Measurements from ENCODE around the gene SHISAL1.
"Not testable (repeated sequence)": the region's sequence is repeated elsewhere in the genome, so short reads cannot be mapped to it uniquely, and the experiment has no call there.

Gene SHISAL1

DNA sequence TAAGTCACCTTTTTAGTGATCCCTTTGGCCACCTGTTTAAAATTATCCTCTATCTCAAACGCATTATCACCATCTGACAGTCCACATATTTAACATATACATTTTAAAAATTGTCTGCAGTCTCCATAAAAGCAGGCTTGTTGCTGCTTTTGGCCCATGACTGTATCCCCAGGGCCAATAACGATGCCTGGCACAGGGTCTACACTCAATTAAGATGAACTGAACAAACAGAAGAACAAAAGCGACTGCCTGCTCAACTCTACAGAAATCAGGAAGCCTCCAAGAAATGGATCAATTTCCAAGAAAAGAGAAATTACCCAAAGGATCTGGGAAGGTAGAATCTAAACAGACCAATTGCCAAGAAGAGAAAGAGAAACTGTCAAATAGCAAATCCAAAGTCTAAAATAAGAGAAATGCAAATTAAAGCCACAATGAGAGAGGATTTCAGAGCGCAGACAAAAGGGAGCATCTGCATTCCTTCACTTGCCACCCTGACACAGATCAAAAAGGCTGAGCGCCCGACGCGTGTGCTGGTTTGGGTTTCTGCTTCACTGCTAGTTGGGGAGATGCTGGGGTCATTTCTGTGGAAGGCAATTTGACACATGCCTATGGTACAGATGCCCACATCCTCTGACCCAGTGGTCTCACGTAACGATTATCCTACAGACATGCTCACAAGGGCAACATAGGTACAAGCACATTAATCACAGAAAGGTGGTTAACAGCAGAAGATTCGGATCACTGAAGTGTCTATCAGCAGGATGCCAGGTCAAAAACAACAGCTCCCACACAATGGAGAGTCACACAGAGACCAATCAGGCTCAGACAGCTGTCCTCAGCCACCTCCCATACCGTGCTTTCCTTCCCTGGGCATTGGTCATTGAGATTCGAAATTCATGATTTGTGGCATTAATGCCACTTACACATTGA lies 55.9 kb downstream of the SHISAL1 start:
- DNase-seq, result no peak

DNA sequence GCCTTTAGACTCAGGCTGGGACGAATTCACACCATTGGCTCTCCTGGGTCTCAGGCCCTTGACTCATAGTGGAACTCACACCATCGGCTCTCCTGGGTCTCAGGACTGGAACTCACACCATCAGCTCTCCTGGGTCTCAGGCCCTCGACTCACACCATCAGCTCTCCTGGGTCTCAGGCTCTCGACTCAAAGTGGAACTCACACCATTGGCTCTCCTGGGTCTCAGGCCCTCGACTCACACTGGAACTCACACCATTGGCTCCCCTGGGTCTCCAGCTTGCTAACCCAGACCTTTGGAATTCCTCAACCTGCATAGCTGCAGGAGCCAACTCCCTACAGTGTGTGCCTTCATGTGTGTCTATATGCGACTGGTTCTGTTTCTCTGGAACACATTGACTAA lies 56.7 kb downstream of the SHISAL1 start:
- DNase-seq, result no peak

DNA sequence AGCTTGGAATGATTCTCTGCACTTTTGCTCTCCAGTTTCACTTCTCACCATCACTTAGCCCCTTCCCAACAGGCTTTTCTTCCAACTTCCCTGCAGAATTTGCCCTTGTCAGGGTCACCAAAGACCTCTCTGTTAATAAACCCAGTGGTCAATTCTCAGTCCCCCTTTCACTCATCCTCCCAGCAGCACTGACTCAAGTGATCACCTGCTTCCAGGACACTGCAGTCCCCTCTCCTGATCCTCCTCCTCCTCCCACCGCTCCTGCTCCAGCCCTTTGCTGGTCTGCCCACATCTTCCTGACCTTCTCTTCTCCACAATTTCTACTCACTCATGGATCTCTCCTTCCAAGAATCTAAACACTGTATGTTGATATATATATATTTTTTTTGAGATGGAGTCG lies 57.9 kb downstream of the SHISAL1 start:
- DNase-seq, result no peak

DNA sequence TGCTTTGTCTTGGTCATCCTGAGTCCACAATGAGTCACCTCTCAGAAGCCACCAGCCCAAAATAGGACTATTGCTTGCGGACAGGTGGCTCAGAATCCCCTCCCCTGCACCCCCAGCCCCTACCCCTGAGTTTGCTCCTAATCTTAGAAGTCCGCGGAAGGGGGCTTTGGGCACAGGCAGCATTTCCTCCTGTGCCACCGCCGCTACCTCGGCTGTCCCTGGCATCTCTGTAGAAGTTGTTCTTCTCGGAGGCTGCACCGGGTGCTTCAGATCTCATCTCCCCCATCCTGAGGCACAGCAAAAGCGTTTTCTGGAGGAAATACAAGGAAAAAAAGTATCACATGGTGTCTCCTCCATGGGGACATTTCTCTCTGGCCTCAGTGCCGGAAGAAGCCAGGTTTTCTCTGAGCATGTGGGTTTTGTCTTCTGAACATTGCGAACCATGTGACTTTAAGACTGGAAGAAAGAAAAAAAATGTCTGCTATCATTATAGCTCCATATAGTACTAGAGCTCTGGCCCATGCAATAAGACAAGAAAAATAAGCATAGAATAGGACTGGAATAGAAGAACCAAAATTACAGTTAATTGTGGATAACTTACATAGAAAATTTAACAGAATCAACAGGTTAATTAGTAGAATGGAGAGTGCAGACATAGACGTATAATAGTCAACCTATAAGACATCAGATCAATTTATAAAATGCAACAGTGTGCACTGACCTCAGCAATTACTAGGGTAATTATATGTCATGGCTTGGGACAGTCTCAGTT lies 63.2 kb downstream of the SHISAL1 start:
- DNase-seq, result no peak

DNA sequence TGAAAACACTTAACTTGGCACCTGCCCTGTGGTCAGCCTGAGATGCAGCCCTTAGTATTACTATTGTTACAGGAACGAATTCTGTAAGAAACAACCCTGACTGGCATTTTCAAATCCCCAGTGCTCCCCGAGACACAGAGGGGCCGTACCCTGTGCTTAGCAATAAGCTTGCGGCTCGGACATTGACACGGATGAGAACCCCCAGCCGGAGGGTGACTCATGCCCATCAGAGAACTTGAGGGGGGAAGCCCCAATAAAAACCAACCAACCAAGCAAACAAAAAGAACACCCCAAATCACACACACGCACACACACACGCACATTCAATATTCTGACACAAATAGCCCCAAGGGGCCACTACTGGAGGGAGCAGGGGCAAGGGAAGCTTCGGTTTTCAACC lies 63.8 kb downstream of the SHISAL1 start:
- DNase-seq, result no peak

DNA sequence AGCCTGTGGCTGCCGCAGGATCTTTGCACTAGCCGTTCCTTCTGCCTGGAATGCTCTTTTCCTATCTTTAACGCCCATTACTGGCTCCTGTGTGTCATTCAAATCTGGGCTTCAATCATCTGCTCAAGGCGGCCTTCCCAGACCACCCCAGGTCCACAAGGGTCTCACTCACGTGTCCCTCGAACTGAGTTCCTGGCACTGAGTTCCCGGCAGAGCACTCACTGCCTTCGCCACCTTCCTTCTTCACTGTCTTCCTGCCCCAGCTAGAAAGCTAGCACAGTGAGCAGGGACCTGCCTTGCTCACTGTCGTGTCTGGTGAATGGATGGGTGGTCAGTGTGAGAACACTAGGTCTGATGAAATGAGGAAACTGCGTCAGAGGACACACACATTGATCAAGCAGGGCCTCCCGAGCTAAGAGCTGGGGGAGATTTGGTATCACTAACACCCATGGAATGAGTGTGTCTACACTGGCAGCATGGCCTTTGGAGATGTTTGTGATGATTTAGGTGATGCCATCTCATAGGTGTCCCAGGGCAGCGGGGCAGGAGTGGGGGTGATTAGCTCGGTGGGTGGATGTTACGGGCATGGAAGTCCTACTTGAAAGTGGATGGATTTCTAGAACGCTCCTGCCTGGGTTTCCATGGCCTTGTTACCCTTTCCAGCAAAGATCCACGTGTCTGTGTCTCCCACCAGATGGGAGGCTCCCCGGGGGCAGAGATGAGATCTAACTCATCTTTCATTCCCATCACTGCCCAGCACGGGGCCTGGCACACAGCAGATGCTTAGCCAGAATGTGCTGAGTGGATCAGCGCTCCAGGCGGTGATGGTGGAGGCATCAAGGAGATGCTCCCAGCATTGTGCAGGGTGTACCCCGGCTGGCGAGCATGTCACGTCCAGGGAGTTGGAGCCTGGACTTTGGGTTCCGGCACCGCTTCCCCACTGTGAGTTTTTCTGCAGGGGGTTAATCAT lies 64.5 kb downstream of the SHISAL1 start:
- no peak for DNase-seq

DNA sequence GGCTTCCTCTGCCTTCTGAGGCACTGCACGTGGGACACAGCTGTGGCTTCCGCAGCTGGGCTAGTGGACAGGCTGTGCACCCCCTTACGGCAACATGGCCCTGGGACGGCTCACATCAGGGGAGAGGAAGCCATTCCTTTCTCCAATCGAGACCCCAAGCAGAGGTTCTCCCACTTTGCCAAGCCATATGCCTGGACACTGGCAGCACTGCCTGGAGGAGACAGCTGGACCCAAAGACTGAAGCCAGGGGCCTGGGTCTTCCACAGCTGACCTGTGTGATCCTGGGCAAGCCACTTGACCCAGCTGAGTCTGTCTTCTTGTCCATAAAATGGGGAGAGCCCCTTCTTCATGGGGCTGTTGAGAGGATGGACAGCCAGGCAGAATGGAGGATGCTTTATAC lies 65.4 kb downstream of the SHISAL1 start:
- no peak for DNase-seq

DNA sequence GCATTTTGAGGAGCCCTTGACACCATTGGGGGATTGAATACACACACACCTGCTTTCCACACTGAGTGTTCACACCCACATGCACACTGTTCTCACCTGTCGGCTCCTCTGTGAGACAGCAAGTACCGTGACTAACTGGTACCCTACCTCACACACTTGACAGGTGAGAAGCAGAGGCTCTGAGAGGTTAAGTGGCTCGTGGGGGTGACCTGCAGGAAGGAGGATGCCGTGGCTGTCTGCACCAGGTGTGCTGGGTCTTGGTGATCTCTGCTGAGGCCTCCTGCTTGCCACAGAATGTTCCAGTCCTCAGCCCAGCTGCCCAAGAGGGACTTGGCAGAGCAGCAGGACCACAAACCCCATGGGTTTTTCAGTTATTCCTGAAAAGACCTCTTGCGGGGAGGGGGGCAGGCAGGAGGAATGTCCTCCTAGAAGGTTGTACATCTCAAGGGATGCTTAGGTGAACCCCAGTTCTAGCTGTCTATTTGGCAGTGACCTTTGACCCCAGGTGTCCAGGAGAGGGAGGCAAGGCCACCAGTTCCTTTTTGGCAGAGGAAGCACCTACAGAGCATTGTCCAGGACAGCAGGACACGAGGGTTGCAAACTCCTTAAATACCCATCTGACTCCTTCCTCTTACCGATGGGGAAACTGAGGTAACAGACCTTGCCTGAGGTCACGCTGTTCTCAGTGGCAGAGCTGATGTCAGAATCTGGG lies 66.0 kb downstream of the SHISAL1 start:
- DNase-seq, result peak; percentile 13

DNA sequence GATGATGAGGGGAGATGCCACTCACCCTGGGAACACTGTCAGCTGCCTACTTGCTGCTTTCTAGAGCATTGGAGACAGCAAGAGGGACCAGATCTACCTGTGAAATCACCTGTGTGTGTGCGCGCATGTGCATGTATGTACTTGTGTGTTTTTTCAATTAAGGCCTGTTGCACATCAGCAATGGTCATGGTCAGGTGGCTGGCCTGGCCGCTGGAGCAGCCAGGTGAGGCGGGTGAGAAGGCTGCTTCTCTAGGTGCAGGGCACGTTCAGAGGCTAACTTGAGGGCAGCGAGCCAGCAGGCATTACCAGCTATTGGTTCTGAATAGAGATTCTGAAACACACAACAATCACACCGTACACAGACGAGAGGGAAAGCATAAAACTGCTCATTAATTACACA lies 66.9 kb downstream of the SHISAL1 start:
- peak; percentile 53 for DNase-seq

DNA sequence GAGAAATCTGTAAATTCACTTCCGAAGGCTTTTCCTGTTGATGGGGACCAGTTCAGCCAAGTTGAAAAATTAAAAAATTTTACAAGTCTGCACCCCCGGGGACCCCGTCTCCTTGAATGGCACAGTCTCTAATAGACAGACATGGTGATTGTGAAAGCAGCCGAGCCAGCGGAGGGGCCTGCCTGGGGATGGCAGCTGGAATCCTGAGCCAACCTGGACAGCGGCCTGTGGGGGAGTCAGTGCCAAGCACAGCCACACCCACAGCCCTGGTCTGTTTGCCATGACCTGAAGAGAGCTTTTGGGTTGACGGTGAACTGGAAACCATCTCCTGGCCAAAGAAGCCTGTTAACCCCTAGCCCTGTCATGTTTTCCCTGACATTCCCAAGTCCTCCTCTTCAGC lies 67.3 kb downstream of the SHISAL1 start:
- no peak for DNase-seq

DNA sequence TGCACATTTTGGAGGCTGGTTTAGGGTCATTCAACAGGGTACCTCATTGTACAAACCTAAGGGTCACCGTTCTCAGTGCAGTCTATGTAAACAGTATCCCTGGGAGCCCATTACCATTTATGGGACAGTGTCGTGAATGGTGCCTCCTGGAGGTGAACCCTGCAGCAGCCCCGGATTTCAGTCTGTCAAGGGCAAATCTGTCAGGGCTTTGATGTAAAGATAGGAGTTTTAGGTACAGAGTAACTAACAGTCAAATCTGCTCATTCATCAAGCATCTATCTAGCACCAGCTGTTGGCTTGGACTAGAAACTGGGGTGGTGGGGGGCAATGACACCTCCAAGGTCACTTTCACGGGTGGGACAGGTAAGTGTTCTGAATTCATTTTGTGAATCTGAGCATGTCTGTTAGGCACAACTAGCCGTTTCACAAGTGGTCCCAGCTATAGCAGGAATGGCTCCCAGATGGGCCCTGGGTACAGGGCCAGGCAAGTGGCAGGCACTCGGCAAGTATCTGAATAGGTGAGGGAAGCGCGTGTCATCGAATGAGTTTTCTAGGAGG lies 68.4 kb downstream of the SHISAL1 start:
- DNase-seq, result no peak

DNA sequence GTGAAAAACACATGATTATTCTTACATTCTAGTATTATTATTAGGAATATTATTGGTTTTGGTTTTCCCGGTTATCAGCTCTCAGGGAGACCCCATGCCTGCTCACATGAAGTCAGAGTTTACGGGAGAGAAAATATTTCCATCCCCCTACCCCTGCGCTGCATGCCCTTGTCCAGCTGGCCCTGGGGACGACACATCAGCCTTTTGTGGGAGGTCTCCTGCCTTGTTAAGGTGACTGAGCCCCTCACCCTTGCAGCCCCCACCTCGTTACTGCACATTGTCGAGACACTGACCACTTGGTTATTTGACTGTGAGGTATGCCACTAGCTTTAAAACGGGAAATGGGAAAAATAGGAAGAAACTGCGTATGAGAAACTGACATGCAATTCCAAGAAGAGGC lies 69.0 kb downstream of the SHISAL1 start:
- no peak for DNase-seq

DNA sequence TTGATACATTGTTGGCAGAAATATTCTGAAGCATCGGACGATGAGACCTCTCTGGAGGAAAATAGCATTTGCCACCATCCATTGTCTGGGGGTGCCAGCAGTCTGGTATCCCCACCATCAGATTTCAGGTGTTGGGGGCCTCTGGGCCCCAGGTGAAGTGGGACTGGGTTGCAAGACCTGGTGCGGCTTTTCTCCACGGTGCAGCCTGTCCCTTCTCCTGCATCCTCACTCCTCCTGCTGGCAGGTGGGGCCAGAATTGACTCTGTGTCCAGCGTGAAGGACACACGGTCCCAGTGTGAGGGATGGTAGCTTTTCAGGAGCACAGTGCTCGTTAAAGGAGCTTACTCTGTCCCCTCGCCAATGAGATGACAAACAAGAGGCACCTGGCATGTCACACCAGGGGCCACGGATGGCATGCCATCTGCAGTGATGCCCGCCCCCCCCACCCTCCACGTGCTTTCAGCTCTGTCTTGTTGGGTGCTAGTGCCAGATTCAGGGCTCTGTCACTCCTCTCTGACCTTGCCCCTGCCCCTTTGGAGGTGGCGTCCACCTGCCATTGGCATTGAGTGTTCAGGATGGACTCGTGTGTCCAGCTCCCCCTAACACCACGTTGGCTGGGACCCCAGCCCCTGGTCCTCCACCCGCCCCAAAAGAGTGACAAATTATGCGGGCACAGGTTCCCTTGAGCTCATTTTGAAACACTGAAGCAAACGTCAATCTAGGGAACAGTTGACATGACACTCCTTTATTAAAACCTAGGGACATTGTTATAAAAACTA lies 69.6 kb downstream of the SHISAL1 start:
- DNase-seq, result no peak

DNA sequence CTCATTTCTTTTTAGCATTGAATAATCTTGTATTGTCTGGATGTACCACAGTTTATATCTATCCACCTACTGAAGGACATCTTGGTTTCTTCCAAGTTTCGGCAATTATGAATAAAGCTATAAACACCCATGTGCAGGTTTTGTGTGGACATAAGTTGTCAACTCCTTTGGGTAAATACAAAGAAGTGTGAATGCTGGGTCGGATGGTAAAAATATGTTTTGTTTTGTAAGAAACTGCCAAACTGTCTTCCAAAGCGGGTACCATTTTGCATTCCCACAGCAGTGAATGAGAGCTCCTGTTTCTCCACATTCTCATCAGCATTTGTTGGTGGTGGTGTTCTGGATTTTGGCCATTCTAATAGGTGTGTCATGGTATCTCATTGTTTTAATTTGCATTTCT lies 71.6 kb downstream of the SHISAL1 start:
- DNase-seq, result not testable (repeated sequence)

DNA sequence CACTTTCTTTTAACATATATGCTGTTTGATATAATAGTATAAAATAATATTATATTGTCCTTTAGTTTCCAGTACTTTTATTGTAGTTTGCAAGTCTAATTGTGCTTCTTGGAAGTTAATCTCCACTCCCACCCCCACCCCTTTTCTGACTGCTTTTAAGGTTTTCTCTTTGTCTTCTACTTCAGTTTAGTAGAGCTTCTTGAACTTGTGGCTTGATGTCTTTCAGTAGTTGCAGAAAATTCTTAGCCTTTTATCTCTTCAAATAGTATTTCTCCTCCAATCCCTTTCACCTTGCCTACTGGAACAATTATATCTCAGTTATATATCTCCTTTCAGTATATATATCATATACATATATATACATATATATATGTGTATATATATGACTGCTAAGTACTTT lies 75.5 kb downstream of the SHISAL1 start:
- DNase-seq, result no peak

DNA sequence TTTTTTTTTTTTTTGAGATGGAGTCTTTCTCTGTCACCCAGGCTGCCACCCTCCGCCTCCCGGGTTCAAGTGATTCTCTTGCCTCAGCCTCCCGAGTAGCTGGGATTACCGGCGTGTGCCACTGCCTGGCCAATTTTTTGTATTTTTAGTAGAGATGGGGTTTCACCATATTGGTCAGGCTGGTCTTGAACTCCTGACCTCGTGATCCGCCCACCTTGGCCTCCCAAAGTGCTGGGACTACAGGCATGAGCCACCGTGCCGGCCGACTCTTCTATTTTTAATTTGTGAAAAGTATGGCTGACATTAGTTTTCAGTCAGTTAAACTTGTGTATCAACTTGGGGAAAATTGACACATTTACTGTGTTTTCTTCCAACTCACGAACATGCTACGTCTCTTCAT lies 78.4 kb downstream of the SHISAL1 start:
- not testable (repeated sequence) for DNase-seq

DNA sequence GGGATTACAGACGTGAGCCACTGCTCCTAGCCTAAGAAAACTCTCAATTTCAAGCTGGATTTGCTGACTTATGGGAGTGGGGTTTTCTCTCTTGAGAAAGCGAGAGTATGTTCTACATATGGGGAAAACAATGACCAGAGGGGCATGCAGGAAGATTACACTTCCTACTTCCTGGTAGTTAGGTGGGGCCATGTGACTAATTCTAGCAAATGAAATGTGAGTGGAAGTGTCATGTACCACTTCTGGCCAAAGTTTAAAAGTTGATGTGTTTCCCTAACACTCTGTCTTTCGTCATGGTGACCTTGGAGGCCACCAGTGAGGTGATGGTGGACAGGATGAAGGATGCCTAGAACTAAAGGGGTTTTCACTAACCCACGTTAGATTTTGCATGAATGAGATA lies 81.5 kb downstream of the SHISAL1 start:
- DNase-seq, result no peak

DNA sequence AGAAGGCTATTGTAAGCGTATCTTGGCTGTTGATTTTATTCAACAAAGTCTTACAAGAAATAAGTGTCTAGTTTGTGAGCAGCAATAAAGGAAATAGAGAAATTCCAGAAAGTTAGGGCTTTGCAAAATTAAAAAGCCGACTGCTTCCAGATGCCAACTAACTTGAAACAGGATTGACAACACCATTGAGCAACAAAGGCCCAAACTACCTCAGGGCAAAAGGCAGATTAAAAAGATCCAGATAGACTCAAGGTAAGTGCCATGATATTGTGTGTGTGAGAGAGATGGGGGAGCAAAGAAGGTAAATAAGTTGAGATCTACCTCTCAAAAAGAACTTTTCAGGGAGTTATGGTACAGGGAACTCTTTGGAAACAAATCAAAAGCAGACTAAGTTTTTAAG lies 82.9 kb downstream of the SHISAL1 start:
- no peak for DNase-seq

DNA sequence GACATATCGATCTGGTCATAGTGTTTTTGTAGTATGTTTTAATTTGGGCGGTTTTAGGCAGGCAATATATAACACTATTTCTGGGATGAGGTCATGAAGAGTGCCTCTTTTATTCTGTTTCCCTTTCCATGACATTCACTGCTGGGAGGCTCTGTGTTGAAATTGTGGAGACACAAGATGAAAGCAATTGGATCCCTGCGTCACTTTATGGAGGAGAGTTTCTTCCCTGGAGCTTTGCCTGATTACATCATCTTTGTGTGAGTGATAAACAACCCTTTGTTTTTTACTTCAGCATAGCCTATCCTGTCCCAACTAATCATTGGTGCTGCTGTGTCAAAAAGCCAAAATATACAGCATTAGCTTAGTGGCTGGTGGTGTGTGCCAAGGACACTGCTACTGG lies 83.4 kb downstream of the SHISAL1 start:
- no peak for DNase-seq

DNA sequence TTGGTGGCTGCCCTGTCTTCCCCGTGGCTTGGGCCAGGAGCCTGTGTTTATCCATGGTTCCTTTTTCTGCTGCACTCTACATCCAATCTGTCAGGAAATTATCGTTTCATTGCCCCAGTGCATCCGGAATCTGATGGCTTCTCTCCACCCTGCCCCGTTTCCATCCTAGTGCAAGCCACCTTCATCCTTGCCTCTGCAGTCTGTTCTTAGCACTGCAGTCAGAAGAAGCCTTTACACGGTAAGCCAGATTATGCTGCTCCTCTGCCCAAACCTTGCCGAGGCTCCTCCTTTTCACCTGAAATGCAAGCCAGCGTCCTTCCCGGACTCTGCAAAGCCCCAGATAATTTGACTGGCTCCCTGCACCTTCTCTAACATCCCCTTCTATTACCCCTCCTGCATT lies 86.9 kb downstream of the SHISAL1 start:
- no peak for DNase-seq

DNA sequence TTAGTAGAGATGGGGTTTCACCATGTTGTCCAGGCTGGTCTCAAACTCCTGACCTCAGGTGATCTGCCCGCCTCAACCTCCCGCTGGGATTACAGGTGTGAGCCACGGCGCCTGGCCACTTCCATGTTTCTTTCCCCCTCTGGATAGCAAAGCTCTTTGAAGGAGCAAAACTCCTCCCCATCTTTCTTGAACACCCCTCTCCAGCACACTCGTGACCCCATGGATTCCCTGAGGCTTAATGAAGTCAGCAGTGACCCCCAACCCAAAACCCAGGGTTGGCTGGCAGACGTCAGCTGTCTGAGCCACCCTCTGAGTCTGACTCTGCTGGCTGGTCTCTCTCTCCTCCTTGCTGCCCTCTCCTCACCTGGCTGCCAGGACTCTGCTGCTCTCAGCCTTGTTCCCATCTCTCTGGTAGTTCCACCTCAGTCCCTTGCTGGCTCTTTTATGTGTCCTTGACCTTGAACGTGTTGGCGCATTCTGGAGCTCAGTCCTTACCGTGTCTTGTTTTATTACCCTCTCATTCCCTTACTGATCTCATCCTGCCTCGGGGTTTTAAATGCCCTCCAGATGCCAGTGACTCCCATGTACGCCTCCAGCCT lies 87.6 kb downstream of the SHISAL1 start:
- no peak for DNase-seq
